ENCODE measurements around the gene DLK1. TPM values are rescaled to one million over a fixed set of nuclear protein-coding genes. Genes with fewer than 3 reads are reported as not detected.
A peak's percentile ranks its signal among the peaks of the same experiment; 100 is the strongest.

Gene DLK1
- total and polyA plus RNA-seq, 3 donors from 2014 or later = 45.6 to 109 (median 59.4) TPM

- no peaks in the 10 kb centered on the region for H3K9me3 ChIP-seq
- peaks cover 16% of the 10 kb centered on the region for H3K4me1 ChIP-seq
- no peaks in the 10 kb centered on the region for H3K27me3 ChIP-seq
- no peak overlapping the region for H3K4me3 ChIP-seq
- no peak for TF ChIP-seq CTCF (IDR thresholded peaks at IDR 0.05)
- TF ChIP-seq POLR2A (IDR thresholded peaks at IDR 0.05) = no peak
- WGBS, 2 donors = 81 to 87% methylated on average over 16 to 17 of the region's 17 CpGs
- H3K27ac ChIP-seq = no peak overlapping the region
- no peak for DNase-seq
- no peaks in the 10 kb centered on the region for H3K36me3 ChIP-seq (ENCODE audit: low read depth, missing control alignments)
- intact Hi-C loops (cut with DNase I; ENCODE audit: low total_unique reads) = no loop called here
Measured at GRCh38 chr14:100694579-100695422, 31.9 kb upstream of the DLK1 start.

GRCh38 chr14:100695423-100695738, 31.3 kb upstream of the DLK1 start:
- TF ChIP-seq POLR2A (IDR thresholded peaks at IDR 0.05) (no peak), CTCF (IDR thresholded peaks at IDR 0.05) (no peak)
- H3K4me1 ChIP-seq = peaks cover 16% of the 10 kb centered on the region
- H3K36me3 ChIP-seq (ENCODE audit: low read depth, missing control alignments) = no peaks in the 10 kb centered on the region
- no peak overlapping the region for H3K4me3 ChIP-seq
- intact Hi-C loops (cut with DNase I; ENCODE audit: low total_unique reads) = no loop called here
- 52 to 70% methylated on average over 13 of the region's 13 CpGs for WGBS, 2 donors
- H3K27ac ChIP-seq = peak overlapping the region in 1 of 2 donors; percentile 57
- DNase-seq = no peak
- H3K9me3 ChIP-seq = no peaks in the 10 kb centered on the region
- H3K27me3 ChIP-seq = no peaks in the 10 kb centered on the region

- no peaks in the 10 kb centered on the region for H3K36me3 ChIP-seq (ENCODE audit: low read depth, missing control alignments)
- TF ChIP-seq POLR2A (IDR thresholded peaks at IDR 0.05) = no peak
- no peak for TF ChIP-seq CTCF (IDR thresholded peaks at IDR 0.05)
- H3K27me3 ChIP-seq = no peaks in the 10 kb centered on the region
- peaks cover 16% of the 10 kb centered on the region for H3K4me1 ChIP-seq
- H3K4me3 ChIP-seq = no peak overlapping the region
- no peak for DNase-seq
- intact Hi-C loops (cut with DNase I; ENCODE audit: low total_unique reads) = no loop called here
- H3K9me3 ChIP-seq = no peaks in the 10 kb centered on the region
- 40 to 55% methylated on average over 13 of the region's 13 CpGs for WGBS, 2 donors
- peak overlapping the region in 1 of 2 donors; percentile 57 for H3K27ac ChIP-seq
Measured at GRCh38 chr14:100696008-100696407, 30.7 kb upstream of the DLK1 start.

- intact Hi-C loops (cut with DNase I; ENCODE audit: low total_unique reads) = no loop called here
- peak overlapping the region in 1 of 2 donors; percentile 57 for H3K27ac ChIP-seq
- H3K27me3 ChIP-seq = no peaks in the 10 kb centered on the region
- H3K4me1 ChIP-seq = peaks cover 16% of the 10 kb centered on the region
- no peak for TF ChIP-seq CTCF (IDR thresholded peaks at IDR 0.05)
- TF ChIP-seq POLR2A (IDR thresholded peaks at IDR 0.05) = no peak
- no peak overlapping the region for H3K4me3 ChIP-seq
- 44 to 51% methylated on average over 11 of the region's 11 CpGs for WGBS, 2 donors
- DNase-seq = peak; percentile 27
- no peaks in the 10 kb centered on the region for H3K36me3 ChIP-seq (ENCODE audit: low read depth, missing control alignments)
- H3K9me3 ChIP-seq = no peaks in the 10 kb centered on the region
Measured at GRCh38 chr14:100696590-100696989, 30.1 kb upstream of the DLK1 start.

GRCh38 chr14:100698066-100698465, 28.6 kb upstream of the DLK1 start:
- no peak for DNase-seq
- H3K36me3 ChIP-seq (ENCODE audit: low read depth, missing control alignments) = no peaks in the 10 kb centered on the region
- no peaks in the 10 kb centered on the region for H3K9me3 ChIP-seq
- TF ChIP-seq CTCF (IDR thresholded peaks at IDR 0.05) (no peak), POLR2A (IDR thresholded peaks at IDR 0.05) (no peak)
- H3K27ac ChIP-seq = no peak overlapping the region
- H3K4me1 ChIP-seq = peaks cover 16% of the 10 kb centered on the region
- intact Hi-C loops (cut with DNase I; ENCODE audit: low total_unique reads) = no loop called here
- no peak overlapping the region for H3K4me3 ChIP-seq
- no peaks in the 10 kb centered on the region for H3K27me3 ChIP-seq
- WGBS, 2 donors = 85 to 89% methylated on average over 7 to 10 of the region's 10 CpGs

Data from testis (tissue), 3 donors.